ENCODE data around the gene MT2A. TPM values are rescaled to one million over a fixed set of nuclear protein-coding genes. Genes with fewer than 3 reads are reported as not detected.

The MT2A gene
- total and polyA plus RNA-seq, 12 donors: 43.8 to 6,828 (median 557) TPM

- H3K36me3 ChIP-seq (replicated peaks in 1 of 2): no peaks in the 10 kb centered on the region
- TF ChIP-seq, protein P1, sequence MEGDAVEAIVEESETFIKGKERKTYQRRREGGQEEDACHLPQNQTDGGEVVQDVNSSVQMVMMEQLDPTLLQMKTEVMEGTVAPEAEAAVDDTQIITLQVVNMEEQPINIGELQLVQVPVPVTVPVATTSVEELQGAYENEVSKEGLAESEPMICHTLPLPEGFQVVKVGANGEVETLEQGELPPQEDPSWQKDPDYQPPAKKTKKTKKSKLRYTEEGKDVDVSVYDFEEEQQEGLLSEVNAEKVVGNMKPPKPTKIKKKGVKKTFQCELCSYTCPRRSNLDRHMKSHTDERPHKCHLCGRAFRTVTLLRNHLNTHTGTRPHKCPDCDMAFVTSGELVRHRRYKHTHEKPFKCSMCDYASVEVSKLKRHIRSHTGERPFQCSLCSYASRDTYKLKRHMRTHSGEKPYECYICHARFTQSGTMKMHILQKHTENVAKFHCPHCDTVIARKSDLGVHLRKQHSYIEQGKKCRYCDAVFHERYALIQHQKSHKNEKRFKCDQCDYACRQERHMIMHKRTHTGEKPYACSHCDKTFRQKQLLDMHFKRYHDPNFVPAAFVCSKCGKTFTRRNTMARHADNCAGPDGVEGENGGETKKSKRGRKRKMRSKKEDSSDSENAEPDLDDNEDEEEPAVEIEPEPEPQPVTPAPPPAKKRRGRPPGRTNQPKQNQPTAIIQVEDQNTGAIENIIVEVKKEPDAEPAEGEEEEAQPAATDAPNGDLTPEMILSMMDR (IDR thresholded peaks at IDR 0.05): no peak
- peak; percentile 32 to 40 for TF ChIP-seq POLR2A (IDR thresholded peaks at IDR 0.05)
- whole genome bisulfite sequencing, 4 donors: 22 to 48% (median 31%) methylated on average over 24 to 68 of the region's 68 CpGs
- H3K27ac ChIP-seq: peak within 1 kb of the TSS in 1 of 5 donors; percentile 76
- intact Hi-C loops (cut with DNase I): no loop called here
- H3K4me3 ChIP-seq: peak within 1 kb of the TSS in 1 of 4 donors; percentile 59
- H3K9me3 ChIP-seq (replicated peaks in 1 of 3): no peaks in the 10 kb centered on the region
- peaks cover 7% of the 10 kb centered on the region for H3K27me3 ChIP-seq
- DNase-seq: peak; percentile 56 to 81 (median 78)
- peaks cover 0 to 11% of the 10 kb centered on the region in 2 donors for H3K4me1 ChIP-seq (replicated peaks in 1 of 2)
Observed at GRCh38 chr16:56637814-56638750, 29.7 kb downstream of the MT2A start, which contains the start of gene MT1A. TSS of gene MT1A (plus strand) at chr16:56638666. CDS start at chr16:56638739, 73 bp downstream.

DNA sequence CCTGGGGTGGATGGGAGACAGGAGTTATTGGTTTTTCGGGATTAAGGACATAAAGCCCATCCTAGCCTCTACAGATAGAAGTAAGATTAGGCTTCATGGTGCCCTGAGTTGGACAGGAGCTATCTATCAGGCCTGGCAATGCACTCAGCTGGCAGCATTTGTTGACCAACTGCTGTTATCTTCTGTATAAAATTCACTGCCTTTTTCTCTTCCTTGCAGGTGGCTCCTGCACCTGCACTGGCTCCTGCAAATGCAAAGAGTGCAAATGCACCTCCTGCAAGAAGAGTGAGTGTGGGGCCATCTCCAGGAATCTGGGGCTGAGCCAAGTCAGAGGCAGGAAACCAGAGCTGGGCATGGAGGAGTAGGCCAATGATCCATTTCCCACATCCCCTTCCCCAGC lies 30.7 kb downstream of the MT2A start:
- no peak for DNase-seq
- Histone ChIP-seq H3K4me1 (replicated peaks in 1 of 2) (peaks cover 0 to 11% of the 10 kb centered on the region in 2 donors), H3K4me3 (no peak overlapping the region), H3K9me3 (replicated peaks in 1 of 3) (no peaks in the 10 kb centered on the region), H3K36me3 (replicated peaks in 1 of 2) (no peaks in the 10 kb centered on the region), H3K27me3 (peaks cover 7% of the 10 kb centered on the region), H3K27ac (no peak overlapping the region)
- 69 to 100% (median 71%) methylated on average over 1 of the region's 1 CpG for whole genome bisulfite sequencing, 4 donors
- no peak for TF ChIP-seq POLR2A (IDR thresholded peaks at IDR 0.05)
- TF ChIP-seq, protein P1 (IDR thresholded peaks at IDR 0.05): no peak
- intact Hi-C loops (cut with DNase I): no loop called here

DNA sequence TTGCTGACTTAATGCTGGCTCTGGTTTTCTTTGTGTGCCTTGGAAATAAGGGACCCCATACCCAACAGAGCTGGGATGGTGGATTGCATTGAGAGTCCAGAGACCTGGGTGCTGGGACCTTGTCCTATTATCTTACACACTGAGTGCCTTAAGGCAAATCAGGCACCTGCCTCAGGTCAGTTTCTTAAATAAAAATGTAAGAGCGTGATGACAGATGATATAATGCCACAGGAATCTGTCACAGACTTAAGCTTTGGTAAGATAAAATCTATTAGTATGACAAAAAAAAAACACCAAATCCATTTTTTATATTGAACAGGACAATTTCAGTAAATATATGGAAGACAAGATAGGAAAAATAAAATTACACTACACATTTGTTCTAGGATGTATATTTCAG lies 31.7 kb downstream of the MT2A start:
- DNase-seq: no peak
- peaks cover 0 to 10% of the 10 kb centered on the region in 2 donors for H3K4me1 ChIP-seq (replicated peaks in 1 of 2)
- intact Hi-C loops (cut with DNase I): no loop called here
- H3K9me3 ChIP-seq (replicated peaks in 1 of 3): no peaks in the 10 kb centered on the region
- H3K27ac ChIP-seq: no peak overlapping the region
- H3K4me3 ChIP-seq: no peak overlapping the region
- 76 to 88% (median 87%) methylated on average over 1 of the region's 1 CpG for WGBS, 4 donors
- TF ChIP-seq POLR2A (IDR thresholded peaks at IDR 0.05): no peak
- TF ChIP-seq, protein P1 (IDR thresholded peaks at IDR 0.05): no peak
- H3K27me3 ChIP-seq: peaks cover 5% of the 10 kb centered on the region
- H3K36me3 ChIP-seq (replicated peaks in 1 of 2): no peaks in the 10 kb centered on the region

- DNase-seq: peak in 6 of 7 donors; percentile 67 to 88 (median 72)
- Histone ChIP-seq H3K4me3 (no peak overlapping the region), H3K27ac (peak overlapping the region in 1 of 5 donors; percentile 5), H3K9me3 (replicated peaks in 1 of 3) (no peaks in the 10 kb centered on the region), H3K4me1 (replicated peaks in 1 of 2) (peaks cover 0 to 4% of the 10 kb centered on the region in 2 donors), H3K27me3 (no peaks in the 10 kb centered on the region), H3K36me3 (replicated peaks in 1 of 2) (no peaks in the 10 kb centered on the region)
- TF ChIP-seq POLR2A (IDR thresholded peaks at IDR 0.05): no peak
- TF ChIP-seq, protein P1 (IDR thresholded peaks at IDR 0.05): no peak
- intact Hi-C loops (cut with DNase I): no loop called here
- WGBS, 4 donors: 66 to 80% (median 73%) methylated on average over 2 of the region's 2 CpGs
Observed at GRCh38 chr16:56641166-56641565, 32.8 kb downstream of the MT2A start.
